Medulla oblongata (tissue), 1 donor: ENCODE data around the gene MIF.
"Not testable (repeated sequence)": the region's sequence is repeated elsewhere in the genome, so short reads cannot be mapped to it uniquely, and the experiment has no call there.

Experiments
- DNase-seq: peaks from one replicate; pipeline ENCODE4 v3.0.0-alpha.2; 2015; ENCODE audit errors: extremely low spot score

The MIF gene

GRCh38 chr22:23877566-23877965 is 16.6 kb upstream of the MIF start:
- DNase-seq, result no peak

- DNase-seq, result peak; percentile 51
Observed at GRCh38 chr22:23878219-23878618, 16.0 kb upstream of the MIF start.

- DNase-seq, result no peak
Observed at GRCh38 chr22:23882370-23882769, 11.8 kb upstream of the MIF start.

GRCh38 chr22:23883658-23884057 is 10.5 kb upstream of the MIF start:
- no peak for DNase-seq

GRCh38 chr22:23884140-23884539 is 10.0 kb upstream of the MIF start:
- DNase-seq, result no peak

- DNase-seq, result peak; percentile 43
Observed at GRCh38 chr22:23888615-23889401, 5.4 kb upstream of the MIF start.

GRCh38 chr22:23889620-23890019 is 4.6 kb upstream of the MIF start:
- DNase-seq, result peak; percentile 45

- no peak for DNase-seq
Observed at GRCh38 chr22:23891726-23892125, 2.5 kb upstream of the MIF start.

- no peak for DNase-seq
Observed at GRCh38 chr22:23892130-23892529, 2.1 kb upstream of the MIF start.

GRCh38 chr22:23892706-23893105 is 1.5 kb upstream of the MIF start:
- no peak for DNase-seq

- DNase-seq, result no peak
Observed at GRCh38 chr22:23893121-23893944, 850 bp upstream of the MIF start.

- peak; percentile 53 for DNase-seq
Observed at GRCh38 chr22:23894710-23895598, 771 bp downstream of the MIF start.

GRCh38 chr22:23895599-23896144 is 1.5 kb downstream of the MIF start:
- DNase-seq, result no peak

- DNase-seq, result no peak
Observed at GRCh38 chr22:23896166-23896522, 2.0 kb downstream of the MIF start.

GRCh38 chr22:23896523-23897186 is 2.5 kb downstream of the MIF start:
- DNase-seq, result no peak

- DNase-seq, result no peak
Observed at GRCh38 chr22:23897320-23897719, 3.1 kb downstream of the MIF start.

- DNase-seq, result peak; percentile 70
Observed at GRCh38 chr22:23898006-23898974, 4.1 kb downstream of the MIF start.

GRCh38 chr22:23899042-23899745 is 5.0 kb downstream of the MIF start:
- DNase-seq, result no peak

GRCh38 chr22:23900227-23900626 is 6.0 kb downstream of the MIF start:
- not testable (repeated sequence) for DNase-seq
